ENCODE results near the gene SLC2A10.

The SLC2A10 gene

GRCh38 chr20:46775806-46776205, 66.4 kb downstream of the SLC2A10 start:
- no peaks in the 10 kb centered on the region for H3K9me3 ChIP-seq (ENCODE audit: insufficient read depth, low read length)
- no peak overlapping the region for H3K27ac ChIP-seq (ENCODE audit: low read depth, low read length)
- no peak overlapping the region for H2AFZ ChIP-seq (ENCODE audit: low read depth, low read length, severe bottlenecking)
- no peaks in the 10 kb centered on the region for H3K9me2 ChIP-seq (replicated peaks; ENCODE audit: insufficient read depth, low read length)
- H4K20me1 ChIP-seq (ENCODE audit: low read depth, low read length), result no peaks in the 10 kb centered on the region
- no peaks in the 10 kb centered on the region for H3K27me3 ChIP-seq (ENCODE audit: low read length)
- no peak overlapping the region for H3K4me3 ChIP-seq (ENCODE audit: insufficient read depth, low read length, poor library complexity, severe bottlenecking)
- TF ChIP-seq EZH2phosphoT487 (conservative IDR thresholded peaks at IDR 0.05; ENCODE audit: low read length), result no peak
- no peak for TF ChIP-seq CTCF (IDR thresholded peaks at IDR 0.05; ENCODE audit: insufficient read depth, low read length, poor library complexity, severe bottlenecking)
- no peaks in the 10 kb centered on the region for H3K79me2 ChIP-seq (ENCODE audit: insufficient read depth, low read length)
- no peaks in the 10 kb centered on the region for H3F3A ChIP-seq (ENCODE audit: insufficient read depth)
- H3K36me3 ChIP-seq (ENCODE audit: low read length), result no peaks in the 10 kb centered on the region
- H3K4me2 ChIP-seq (ENCODE audit: low read depth, low read length, poor library complexity, severe bottlenecking), result no peak overlapping the region
- H3K9ac ChIP-seq (ENCODE audit: low read length), result no peak overlapping the region

- Histone ChIP-seq H4K20me1 (ENCODE audit: low read depth, low read length) (no peaks in the 10 kb centered on the region), H2AFZ (ENCODE audit: low read depth, low read length, severe bottlenecking) (no peak overlapping the region), H3K79me2 (ENCODE audit: insufficient read depth, low read length) (no peaks in the 10 kb centered on the region), H3K4me3 (ENCODE audit: insufficient read depth, low read length, poor library complexity, severe bottlenecking) (no peak overlapping the region), H3K4me2 (ENCODE audit: low read depth, low read length, poor library complexity, severe bottlenecking) (no peak overlapping the region), H3K27ac (ENCODE audit: low read depth, low read length) (no peak overlapping the region), H3K9ac (ENCODE audit: low read length) (no peak overlapping the region), H3K9me2 (replicated peaks; ENCODE audit: insufficient read depth, low read length) (no peaks in the 10 kb centered on the region), H3F3A (ENCODE audit: insufficient read depth) (no peaks in the 10 kb centered on the region), H3K36me3 (ENCODE audit: low read length) (no peaks in the 10 kb centered on the region), H3K9me3 (ENCODE audit: insufficient read depth, low read length) (no peaks in the 10 kb centered on the region), H3K27me3 (ENCODE audit: low read length) (no peaks in the 10 kb centered on the region)
- no peak for TF ChIP-seq EZH2phosphoT487 (conservative IDR thresholded peaks at IDR 0.05; ENCODE audit: low read length)
- no peak for TF ChIP-seq CTCF (IDR thresholded peaks at IDR 0.05; ENCODE audit: insufficient read depth, low read length, poor library complexity, severe bottlenecking)
These were observed 67.9 kb downstream of the SLC2A10 start for GRCh38 chr20:46777331-46777730.

DNA sequence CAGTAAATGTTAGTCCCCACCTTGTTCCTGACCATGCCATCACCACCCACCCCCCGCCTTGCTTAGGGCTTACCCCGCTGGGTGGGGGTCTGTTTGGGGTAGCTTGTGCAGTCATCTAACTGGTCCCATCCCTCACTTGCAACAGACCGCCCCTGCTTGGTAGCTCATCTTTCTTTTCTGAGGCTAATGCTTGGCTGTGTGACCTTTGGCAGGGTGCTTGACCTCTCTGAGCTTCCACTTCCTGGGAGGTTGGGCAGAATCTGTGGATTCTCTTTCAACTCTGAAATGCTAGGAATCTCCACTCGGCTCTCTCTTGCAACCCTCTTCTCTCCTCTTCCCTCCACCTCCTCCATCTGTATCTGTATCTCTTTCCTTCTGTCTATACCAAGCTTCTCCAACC, 70.4 kb downstream of the SLC2A10 start:
- Histone ChIP-seq H3K4me3 (ENCODE audit: insufficient read depth, low read length, poor library complexity, severe bottlenecking) (no peak overlapping the region), H3K27me3 (ENCODE audit: low read length) (no peaks in the 10 kb centered on the region), H3F3A (ENCODE audit: insufficient read depth) (no peaks in the 10 kb centered on the region), H3K79me2 (ENCODE audit: insufficient read depth, low read length) (no peaks in the 10 kb centered on the region), H3K9me2 (replicated peaks; ENCODE audit: insufficient read depth, low read length) (no peaks in the 10 kb centered on the region), H3K27ac (ENCODE audit: low read depth, low read length) (no peak overlapping the region), H4K20me1 (ENCODE audit: low read depth, low read length) (no peaks in the 10 kb centered on the region), H2AFZ (ENCODE audit: low read depth, low read length, severe bottlenecking) (no peak overlapping the region), H3K36me3 (ENCODE audit: low read length) (no peaks in the 10 kb centered on the region), H3K9me3 (ENCODE audit: insufficient read depth, low read length) (no peaks in the 10 kb centered on the region), H3K9ac (ENCODE audit: low read length) (no peak overlapping the region), H3K4me2 (ENCODE audit: low read depth, low read length, poor library complexity, severe bottlenecking) (no peak overlapping the region)
- TF ChIP-seq EZH2phosphoT487 (conservative IDR thresholded peaks at IDR 0.05; ENCODE audit: low read length), result no peak
- no peak for TF ChIP-seq CTCF (IDR thresholded peaks at IDR 0.05; ENCODE audit: insufficient read depth, low read length, poor library complexity, severe bottlenecking)
